HG03354 (cell line): ENCODE results near the gene RGS12.

Experiments
- ATAC-seq: cut with Tn5 transposase; IDR thresholded peaks from one replicate; pipeline ENCODE4 v1.9.1; 2021; ENCODE audit warnings: mild to moderate bottlenecking; ENCODE audit not compliant: unreplicated experiment, poor library complexity, severe bottlenecking

RGS12 gene

GRCh38 chr4:3307060-3307459 lies 14.2 kb downstream of the RGS12 start:
- ATAC-seq: no peak

- no peak for ATAC-seq
These were observed 14.7 kb downstream of the RGS12 start for GRCh38 chr4:3307486-3307885.

DNA sequence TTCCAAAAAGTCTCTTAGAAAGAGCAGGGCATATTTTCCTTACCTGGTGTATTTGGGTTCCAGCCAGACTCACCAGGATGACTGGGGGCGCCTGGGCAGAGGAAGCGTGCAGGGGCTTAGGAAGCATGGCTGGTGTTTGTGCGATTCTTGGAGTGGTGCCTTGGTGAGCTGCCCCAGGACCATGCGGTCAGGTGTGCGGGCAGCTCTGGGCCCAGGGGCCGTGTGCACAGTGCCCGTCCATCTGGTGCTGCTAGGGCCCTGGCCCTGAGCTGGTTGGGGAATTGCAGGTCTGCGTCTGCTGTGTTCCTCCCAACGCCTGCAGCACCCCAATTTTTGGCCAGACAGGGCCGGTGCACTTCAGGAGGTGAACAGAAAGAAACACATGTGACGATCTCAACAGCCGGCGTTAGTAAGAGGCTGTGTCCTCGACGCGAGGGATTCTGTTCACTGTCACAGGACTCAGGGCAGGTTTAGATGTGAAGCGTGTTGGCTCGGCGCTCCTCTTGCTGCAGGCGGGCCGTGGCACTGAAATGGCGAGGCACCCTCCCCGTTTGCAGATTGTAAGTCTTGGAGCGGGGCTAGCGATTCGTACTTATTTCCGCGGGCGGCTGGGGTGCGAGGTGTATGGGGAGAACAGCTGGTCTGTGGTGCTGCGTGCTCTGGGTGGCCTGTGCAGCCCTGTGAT lies 15.2 kb downstream of the RGS12 start:
- ATAC-seq: no peak

- ATAC-seq: no peak
These were observed 15.9 kb downstream of the RGS12 start for GRCh38 chr4:3308691-3309090.

DNA sequence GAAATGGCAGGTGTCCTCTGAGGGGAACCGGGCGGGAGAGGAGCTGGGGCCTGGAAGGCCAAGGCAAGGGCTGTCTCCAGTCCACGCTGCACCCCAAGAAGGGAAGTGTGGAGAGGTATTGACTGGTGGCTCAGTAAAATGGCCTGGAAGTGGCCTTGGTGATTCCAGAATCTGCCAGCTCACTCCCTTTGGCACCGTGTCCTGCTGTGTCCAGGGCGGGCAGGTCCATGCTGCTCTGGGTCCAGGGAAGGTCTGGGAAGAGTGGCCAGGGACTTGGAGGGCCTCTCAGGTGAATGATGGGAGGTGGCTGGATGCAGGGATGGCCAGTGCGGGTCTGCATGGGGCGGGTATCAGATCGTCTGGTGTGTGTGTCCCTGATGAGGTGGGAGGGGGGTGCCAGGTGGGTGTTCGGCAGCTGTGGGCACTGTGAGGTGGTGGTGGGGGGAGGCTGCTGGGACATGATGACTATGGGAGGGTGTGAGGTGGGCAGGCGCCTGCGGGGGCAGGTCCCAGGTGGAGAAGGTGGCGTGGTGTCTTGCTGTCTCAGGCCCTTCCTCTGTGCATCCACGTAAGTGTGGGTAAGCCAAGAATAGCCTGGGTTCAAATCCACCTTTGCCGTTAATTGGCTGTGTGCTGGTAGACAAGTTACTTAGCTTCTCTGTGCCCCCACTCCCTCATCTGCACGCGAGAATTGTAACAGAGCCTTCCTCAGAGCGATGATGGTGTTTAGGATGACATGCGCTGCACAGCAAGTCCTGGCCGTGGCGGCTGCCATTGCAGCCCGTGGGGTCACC lies 17.7 kb downstream of the RGS12 start:
- no peak for ATAC-seq

- ATAC-seq: no peak
These were observed 18.2 kb downstream of the RGS12 start for GRCh38 chr4:3311095-3311372.

GRCh38 chr4:3311489-3312171 lies 18.8 kb downstream of the RGS12 start:
- ATAC-seq: no peak

GRCh38 chr4:3312362-3312761 lies 19.5 kb downstream of the RGS12 start:
- no peak for ATAC-seq

- no peak for ATAC-seq
These were observed 20.3 kb downstream of the RGS12 start for GRCh38 chr4:3313139-3313538.

- ATAC-seq: no peak
These were observed 20.9 kb downstream of the RGS12 start for GRCh38 chr4:3313556-3314228.

DNA sequence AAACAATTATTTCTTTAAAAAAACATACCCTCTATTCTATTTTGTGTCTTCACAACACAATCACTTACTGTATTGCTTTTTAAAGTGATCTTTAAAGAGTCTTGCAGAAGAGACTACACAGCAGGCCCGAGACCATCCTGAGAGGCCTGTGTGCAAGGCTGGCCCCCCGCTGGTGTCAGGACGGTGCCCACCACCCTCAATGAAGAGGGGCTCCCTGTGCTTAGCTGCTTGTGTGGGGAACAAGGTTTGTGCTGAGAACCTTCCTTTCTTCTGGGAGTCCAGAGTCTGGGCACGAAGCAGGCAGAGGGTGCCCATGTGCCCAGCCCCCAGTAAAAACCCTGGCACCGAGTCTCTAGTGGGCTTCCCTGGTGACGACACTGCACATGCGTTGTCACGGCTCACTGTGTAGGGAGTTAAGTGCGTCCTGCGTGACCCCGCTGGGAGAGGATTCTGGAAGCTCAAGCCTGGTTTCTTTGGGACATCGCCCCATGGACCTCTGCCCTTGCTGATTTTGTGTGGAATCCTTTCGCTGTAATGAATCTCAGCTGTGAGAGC lies 22.0 kb downstream of the RGS12 start:
- ATAC-seq: no peak

- no peak for ATAC-seq
These were observed 22.7 kb downstream of the RGS12 start for GRCh38 chr4:3315566-3315965.

DNA sequence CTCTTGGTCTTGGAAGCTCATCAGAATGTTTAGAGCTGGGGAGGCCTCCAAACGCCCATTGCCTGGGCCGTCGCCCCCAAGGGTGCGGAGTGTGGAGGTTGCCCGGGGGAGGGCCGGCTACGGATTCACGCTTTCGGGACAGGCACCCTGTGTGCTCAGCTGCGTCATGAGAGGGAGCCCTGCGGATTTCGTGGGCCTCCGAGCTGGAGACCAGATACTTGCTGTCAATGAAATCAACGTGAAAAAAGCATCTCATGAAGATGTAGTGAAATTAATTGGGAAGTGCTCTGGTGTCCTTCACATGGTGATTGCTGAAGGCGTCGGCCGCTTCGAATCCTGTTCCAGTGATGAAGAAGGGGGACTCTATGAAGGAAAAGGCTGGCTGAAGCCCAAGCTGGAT lies 23.3 kb downstream of the RGS12 start:
- no peak for ATAC-seq

GRCh38 chr4:3317011-3317655 lies 24.3 kb downstream of the RGS12 start:
- ATAC-seq: no peak

DNA sequence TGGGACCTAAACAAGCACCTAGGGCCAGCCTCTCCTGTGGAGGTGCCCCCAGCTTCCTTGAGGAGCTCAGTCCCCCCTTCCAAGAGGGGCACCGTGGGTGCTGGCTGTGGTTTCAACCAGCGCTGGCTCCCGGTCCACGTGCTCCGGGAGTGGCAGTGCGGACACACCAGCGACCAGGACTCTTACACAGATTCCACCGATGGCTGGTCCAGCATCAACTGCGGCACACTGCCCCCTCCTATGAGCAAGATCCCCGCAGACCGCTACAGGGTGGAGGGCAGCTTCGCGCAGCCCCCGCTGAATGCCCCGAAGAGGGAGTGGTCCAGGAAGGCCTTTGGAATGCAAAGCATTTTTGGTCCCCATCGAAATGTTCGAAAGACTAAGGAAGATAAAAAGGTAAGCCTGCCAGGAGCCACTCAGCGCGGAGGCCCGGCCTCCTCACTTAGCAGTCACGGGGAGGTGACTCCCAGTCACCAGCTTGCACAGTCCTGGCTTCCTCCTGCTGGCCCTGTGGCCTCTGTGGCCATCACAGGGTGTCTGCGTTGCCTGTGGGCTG lies 24.9 kb downstream of the RGS12 start:
- no peak for ATAC-seq

DNA sequence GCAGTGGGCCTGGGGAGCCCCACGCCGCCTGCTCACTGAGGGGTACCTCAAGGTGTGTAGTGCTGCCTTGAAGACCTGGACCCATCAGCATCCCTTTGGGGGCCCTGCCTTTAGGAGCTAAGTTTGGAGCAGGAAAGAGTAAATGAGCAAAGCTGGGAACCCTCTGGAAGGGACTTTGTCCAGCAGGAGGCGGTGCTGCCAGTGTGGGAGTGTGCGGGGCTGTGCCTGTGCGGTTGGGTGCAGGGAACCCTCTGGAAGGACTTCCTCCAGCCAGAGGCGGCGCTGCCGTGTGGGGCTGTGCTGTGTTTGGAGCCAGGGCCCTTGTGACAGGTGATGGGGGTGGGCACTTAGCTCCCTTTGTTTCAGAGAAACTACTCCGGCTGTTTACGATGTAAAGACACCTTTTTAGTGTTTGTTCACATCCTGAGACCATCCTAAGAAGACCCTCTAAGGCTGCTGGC lies 25.8 kb downstream of the RGS12 start:
- no peak for ATAC-seq

GRCh38 chr4:3320361-3321023 lies 27.7 kb downstream of the RGS12 start:
- no peak for ATAC-seq

- ATAC-seq: no peak
These were observed 28.6 kb downstream of the RGS12 start for GRCh38 chr4:3321295-3321889.
